Rectal smooth muscle tissue (tissue), 1 donor: ENCODE measurements around the gene TMEM86B.

Source experiments
- H3K27ac ChIP-seq: one replicate; pipeline ENCODE4 v1.7.0; 2013; ENCODE audit warnings: low read depth, low read length, inconsistent platforms
- H3K27me3 ChIP-seq: one replicate; pipeline ENCODE4 v1.7.0; 2013; ENCODE audit warnings: low read length; ENCODE audit not compliant: control insufficient read depth, insufficient read depth
- H3K36me3 ChIP-seq: one replicate; pipeline ENCODE4 v1.7.0; 2013; ENCODE audit warnings: low read length; ENCODE audit not compliant: control insufficient read depth, insufficient read depth
- H3K4me1 ChIP-seq: one replicate; pipeline ENCODE4 v1.7.0; 2013; ENCODE audit warnings: low read length; ENCODE audit not compliant: control insufficient read depth, insufficient read depth
- H3K4me3 ChIP-seq: one replicate; pipeline ENCODE4 v1.7.0; 2013; ENCODE audit warnings: low read length
- H3K9ac ChIP-seq: one replicate; pipeline ENCODE4 v1.7.0; 2013; ENCODE audit warnings: low read length

The TMEM86B gene

GRCh38 chr19:55228403-55229031, at the start of gene TMEM86B:
Gene TMEM86B (minus strand): TSS chr19:55228763. CDS start chr19:55228741, 22 bp downstream.
- H3K27me3 ChIP-seq: no peaks in the 10 kb centered on the region
- H3K36me3 ChIP-seq: peaks cover 25% of the 10 kb centered on the region
- no peak within 1 kb of the TSS for H3K4me3 ChIP-seq

GRCh38 chr19:55277494-55277893, 48.9 kb upstream of the TMEM86B start:
- Histone ChIP-seq H3K9ac (no peak overlapping the region), H3K27me3 (no peaks in the 10 kb centered on the region), H3K4me1 (peaks cover 4% of the 10 kb centered on the region), H3K36me3 (peaks cover 4% of the 10 kb centered on the region), H3K27ac (no peak overlapping the region), H3K4me3 (no peak overlapping the region)

More at GRCh38 chr19:55228403-55229031, at the start of gene TMEM86B:
- Histone ChIP-seq H3K9ac (no peak within 1 kb of the TSS), H3K4me1 (peaks cover 5% of the 10 kb centered on the region), H3K27ac (peak within 1 kb of the TSS; percentile 8)

- H3K27me3 ChIP-seq: no peaks in the 10 kb centered on the region
- peaks cover 7% of the 10 kb centered on the region for H3K36me3 ChIP-seq
- H3K4me3 ChIP-seq: no peak overlapping the region
- H3K9ac ChIP-seq: no peak overlapping the region
- peaks cover 4% of the 10 kb centered on the region for H3K4me1 ChIP-seq
- H3K27ac ChIP-seq: no peak overlapping the region
These were observed 48.3 kb upstream of the TMEM86B start for GRCh38 chr19:55276720-55277430.

GRCh38 chr19:55275851-55276719, 47.5 kb upstream of the TMEM86B start:
- no peak overlapping the region for H3K4me3 ChIP-seq
- peaks cover 7% of the 10 kb centered on the region for H3K36me3 ChIP-seq
- no peak overlapping the region for H3K9ac ChIP-seq
- peaks cover 4% of the 10 kb centered on the region for H3K4me1 ChIP-seq
- H3K27ac ChIP-seq: no peak overlapping the region
- no peaks in the 10 kb centered on the region for H3K27me3 ChIP-seq

GRCh38 chr19:55273978-55274707, 45.6 kb upstream of the TMEM86B start:
- Histone ChIP-seq H3K36me3 (peaks cover 7% of the 10 kb centered on the region), H3K27ac (no peak overlapping the region), H3K4me3 (no peak overlapping the region), H3K4me1 (no peaks in the 10 kb centered on the region), H3K9ac (no peak overlapping the region), H3K27me3 (no peaks in the 10 kb centered on the region)

GRCh38 chr19:55272142-55272541, 43.6 kb upstream of the TMEM86B start:
- H3K9ac ChIP-seq: no peak overlapping the region
- H3K4me3 ChIP-seq: no peak overlapping the region
- H3K36me3 ChIP-seq: peaks cover 9% of the 10 kb centered on the region
- H3K27ac ChIP-seq: no peak overlapping the region
- H3K27me3 ChIP-seq: no peaks in the 10 kb centered on the region
- H3K4me1 ChIP-seq: no peaks in the 10 kb centered on the region

GRCh38 chr19:55270172-55270942, 41.8 kb upstream of the TMEM86B start:
- Histone ChIP-seq H3K27me3 (no peaks in the 10 kb centered on the region), H3K36me3 (peaks cover 9% of the 10 kb centered on the region), H3K4me1 (no peaks in the 10 kb centered on the region), H3K4me3 (no peak overlapping the region), H3K27ac (no peak overlapping the region), H3K9ac (no peak overlapping the region)

GRCh38 chr19:55269299-55269698, 40.7 kb upstream of the TMEM86B start:
- no peaks in the 10 kb centered on the region for H3K4me1 ChIP-seq
- no peak overlapping the region for H3K4me3 ChIP-seq
- H3K27ac ChIP-seq: no peak overlapping the region
- peaks cover 9% of the 10 kb centered on the region for H3K36me3 ChIP-seq
- no peaks in the 10 kb centered on the region for H3K27me3 ChIP-seq
- H3K9ac ChIP-seq: no peak overlapping the region

GRCh38 chr19:55266840-55267239, 38.3 kb upstream of the TMEM86B start:
- no peaks in the 10 kb centered on the region for H3K4me1 ChIP-seq
- H3K9ac ChIP-seq: no peak overlapping the region
- H3K27me3 ChIP-seq: no peaks in the 10 kb centered on the region
- H3K36me3 ChIP-seq: peaks cover 8% of the 10 kb centered on the region
- H3K4me3 ChIP-seq: no peak overlapping the region
- H3K27ac ChIP-seq: no peak overlapping the region

GRCh38 chr19:55266404-55266803, 37.8 kb upstream of the TMEM86B start:
- Histone ChIP-seq H3K9ac (no peak overlapping the region), H3K36me3 (peaks cover 10% of the 10 kb centered on the region), H3K4me3 (no peak overlapping the region), H3K27me3 (no peaks in the 10 kb centered on the region), H3K4me1 (no peaks in the 10 kb centered on the region), H3K27ac (no peak overlapping the region)

GRCh38 chr19:55265723-55266386, 37.3 kb upstream of the TMEM86B start:
- Histone ChIP-seq H3K27ac (no peak overlapping the region), H3K9ac (no peak overlapping the region), H3K36me3 (peaks cover 10% of the 10 kb centered on the region), H3K27me3 (no peaks in the 10 kb centered on the region), H3K4me1 (no peaks in the 10 kb centered on the region), H3K4me3 (no peak overlapping the region)
